ENCODE measurements around the gene CDH23. TPM values are rescaled to one million over a fixed set of nuclear protein-coding genes. Genes with fewer than 3 reads are reported as not detected.
A peak's percentile ranks its signal among the peaks of the same experiment; 100 is the strongest.
"Not testable (repeated sequence)": the region's sequence is repeated elsewhere in the genome, so short reads cannot be mapped to it uniquely, and the experiment has no call there.

The CDH23 gene
- total and polyA plus RNA-seq, 2 donors (not counting 1 experiment from before 2014, with no cell fraction given), result 0.01 to 0.17 TPM

- H3K4me2 ChIP-seq (ENCODE audit: extremely low read depth, insufficient read depth, low read length), result no peak overlapping the region
Measured at GRCh38 chr10:71598621-71599055, 201.9 kb downstream of the CDH23 start.

GRCh38 chr10:71599518-71599917, 202.8 kb downstream of the CDH23 start:
- no peaks in the 10 kb centered on the region for H3K36me3 ChIP-seq (ENCODE audit: control insufficient read depth, insufficient read depth, low read length)
- peaks cover 6% of the 10 kb centered on the region for H3K4me1 ChIP-seq (ENCODE audit: control insufficient read depth, extremely low read depth, insufficient read depth, low read length)
- no peak for DNase-seq (ENCODE audit: low read depth in 2 of 2)
- no peak overlapping the region for H2AFZ ChIP-seq (ENCODE audit: low read length)
- H3K79me2 ChIP-seq (ENCODE audit: control insufficient read depth, insufficient read depth, low read length), result no peaks in the 10 kb centered on the region
- H3K27ac ChIP-seq (ENCODE audit: insufficient read depth, low read length), result no peak overlapping the region
- H3K9me3 ChIP-seq (ENCODE audit: control insufficient read depth, insufficient read depth, low read depth, low read length), result no peaks in the 10 kb centered on the region
- H3K9ac ChIP-seq (ENCODE audit: insufficient read depth, low read length), result no peak overlapping the region
- no peaks in the 10 kb centered on the region for H3K27me3 ChIP-seq (ENCODE audit: control insufficient read depth, insufficient read depth, low read length)
- H3K4me2 ChIP-seq (ENCODE audit: extremely low read depth, insufficient read depth, low read length), result no peak overlapping the region
- TF ChIP-seq EZH2 (IDR thresholded peaks at IDR 0.05; ENCODE audit: low read length, missing control alignments) (no peak), CTCF (conservative IDR thresholded peaks at IDR 0.05 in 1 of 2, IDR thresholded peaks at IDR 0.05 in 1 of 2; ENCODE audit: low read depth in 1 of 2, low read length in 2 of 2) (no peak)
- no peaks in the 10 kb centered on the region for H4K20me1 ChIP-seq (ENCODE audit: control insufficient read depth, extremely low read depth, insufficient read depth, low read length)
- no peak overlapping the region for H3K4me3 ChIP-seq (replicated peaks in 1 of 4; ENCODE audit: control extremely low read depth in 1 of 4, insufficient read depth in 1 of 4, low read depth in 3 of 4, low read length in 4 of 4)

More at GRCh38 chr10:71598621-71599055, 201.9 kb downstream of the CDH23 start:
- peak; percentile 18 to 64 for DNase-seq (ENCODE audit: low read depth in 2 of 2)
- Histone ChIP-seq H4K20me1 (ENCODE audit: control insufficient read depth, extremely low read depth, insufficient read depth, low read length) (no peaks in the 10 kb centered on the region), H3K4me1 (ENCODE audit: control insufficient read depth, extremely low read depth, insufficient read depth, low read length) (peaks cover 6% of the 10 kb centered on the region), H3K27ac (ENCODE audit: insufficient read depth, low read length) (no peak overlapping the region), H3K9ac (ENCODE audit: insufficient read depth, low read length) (no peak overlapping the region), H3K27me3 (ENCODE audit: control insufficient read depth, insufficient read depth, low read length) (no peaks in the 10 kb centered on the region), H3K79me2 (ENCODE audit: control insufficient read depth, insufficient read depth, low read length) (no peaks in the 10 kb centered on the region), H2AFZ (ENCODE audit: low read length) (no peak overlapping the region), H3K36me3 (ENCODE audit: control insufficient read depth, insufficient read depth, low read length) (no peaks in the 10 kb centered on the region), H3K9me3 (ENCODE audit: control insufficient read depth, insufficient read depth, low read depth, low read length) (no peaks in the 10 kb centered on the region), H3K4me3 (replicated peaks in 1 of 4; ENCODE audit: control extremely low read depth in 1 of 4, insufficient read depth in 1 of 4, low read depth in 3 of 4, low read length in 4 of 4) (no peak overlapping the region)
- TF ChIP-seq EZH2 (IDR thresholded peaks at IDR 0.05; ENCODE audit: low read length, missing control alignments) (no peak), CTCF (conservative IDR thresholded peaks at IDR 0.05 in 1 of 2, IDR thresholded peaks at IDR 0.05 in 1 of 2; ENCODE audit: low read depth in 1 of 2, low read length in 2 of 2) (no peak)

- not testable (repeated sequence) for H3K27ac ChIP-seq (ENCODE audit: insufficient read depth, low read length); H3K36me3 ChIP-seq (ENCODE audit: control insufficient read depth, insufficient read depth, low read length); H3K79me2 ChIP-seq (ENCODE audit: control insufficient read depth, insufficient read depth, low read length); H3K27me3 ChIP-seq (ENCODE audit: control insufficient read depth, insufficient read depth, low read length); H2AFZ ChIP-seq (ENCODE audit: low read length); H3K4me1 ChIP-seq (ENCODE audit: control insufficient read depth, extremely low read depth, insufficient read depth, low read length); H3K9me3 ChIP-seq (ENCODE audit: control insufficient read depth, insufficient read depth, low read depth, low read length); H4K20me1 ChIP-seq (ENCODE audit: control insufficient read depth, extremely low read depth, insufficient read depth, low read length); DNase-seq (ENCODE audit: low read depth in 2 of 2); H3K4me3 ChIP-seq (replicated peaks in 1 of 4; ENCODE audit: control extremely low read depth in 1 of 4, insufficient read depth in 1 of 4, low read depth in 3 of 4, low read length in 4 of 4); H3K4me2 ChIP-seq (ENCODE audit: extremely low read depth, insufficient read depth, low read length); H3K9ac ChIP-seq (ENCODE audit: insufficient read depth, low read length)
Measured at GRCh38 chr10:71600242-71600641, 203.5 kb downstream of the CDH23 start.

Measured in fibroblast of lung (primary cell).